ENCODE data around the gene GNS.

GRCh38 chr12:64720884-64721283 is 38.3 kb downstream of the GNS start:
- TF ChIP-seq CTCF (IDR thresholded peaks at IDR 0.05): no peak
- no peak for TF ChIP-seq POLR2A (IDR thresholded peaks at IDR 0.05)

All from right lobe of liver (tissue), 4 donors.